PC-9 (cell line): ENCODE results near the gene RNF149. TPM values are rescaled to one million over a fixed set of nuclear protein-coding genes. Genes with fewer than 3 reads are reported as not detected.

Source experiments
- BruUV-seq: library from RNA; stranded (reverse); fragments of 400-500 nt; replicated peaks from 2 replicates; lab custom pipeline; 2021; lab: Mats Ljungman, UMichigan
- CTCF ChIA-PET: fragments of 300-600 bp; sonication (Branson Sonifier 250); formaldehyde crosslinking; loops from one replicate; lab custom pipeline; 2022; ENCODE audit warnings: antibody characterized with exemption; lab: Charles Lee
- POLR2A ChIA-PET: fragments of 300-600 bp; sonication (Branson Sonifier 250); formaldehyde crosslinking; loops from one replicate; lab custom pipeline; 2022; ENCODE audit warnings: antibody characterized with exemption; ENCODE audit not compliant: unreplicated experiment; lab: Charles Lee
- DNase-seq, 2 experiments: peaks; one replicate each; pipeline versions ENCODE4 v3.0.0 to v3.0.0-alpha.2; 2015 to 2022; ENCODE audit warnings: mixed read lengths in 1 of 2
- H2AFZ ChIP-seq: fragments of 200-600 bp; sonication (generic); 2 replicates; pipeline ENCODE4 v1.8.1; 2017; ENCODE audit warnings: antibody characterized with exemption
- H3F3A ChIP-seq: fragments of 200-600 bp; sonication (generic); 2 replicates; pipeline ENCODE4 v1.8.1; 2017; ENCODE audit warnings: antibody characterized with exemption, mild to moderate bottlenecking, low read depth; ENCODE audit not compliant: insufficient read depth
- H3K27ac ChIP-seq: fragments of 200-600 bp; sonication (generic); 2 replicates; pipeline ENCODE4 v1.6.1; 2016; ENCODE audit warnings: mixed run types
- H3K27me3 ChIP-seq: fragments of 200-600 bp; sonication (generic); 2 replicates; pipeline ENCODE4 v1.6.1; 2016; ENCODE audit warnings: low read depth, mixed run types; ENCODE audit not compliant: insufficient read depth
- H3K36me3 ChIP-seq: fragments of 200-600 bp; sonication (generic); 2 replicates; pipeline ENCODE4 v1.6.1; 2016; ENCODE audit warnings: low read depth, mixed run types
- H3K4me1 ChIP-seq: fragments of 200-600 bp; sonication (generic); replicated peaks from 2 replicates; pipeline ENCODE4 v1.6.1; 2016; ENCODE audit warnings: mixed run types; ENCODE audit not compliant: insufficient read depth
- H3K4me2 ChIP-seq: fragments of 200-600 bp; sonication (generic); 2 replicates; pipeline ENCODE4 v1.6.1; 2017; ENCODE audit warnings: mixed run types
- H3K4me3 ChIP-seq: fragments of 200-600 bp; sonication (generic); 2 replicates; pipeline ENCODE4 v1.6.1; 2016; ENCODE audit warnings: mixed run types
- H3K79me2 ChIP-seq: fragments of 200-600 bp; sonication (generic); 2 replicates; pipeline ENCODE4 v1.6.1; 2017; ENCODE audit warnings: low read depth, mixed run types
- H3K9me2 ChIP-seq: fragments of 200-600 bp; sonication (generic); 2 replicates; pipeline ENCODE4 v1.8.1; 2017; ENCODE audit warnings: mild to moderate bottlenecking; ENCODE audit not compliant: insufficient read depth
- H3K9me3 ChIP-seq: fragments of 200-600 bp; sonication (generic); 2 replicates; pipeline ENCODE4 v1.8.1; 2016; ENCODE audit warnings: low read depth; ENCODE audit not compliant: insufficient read depth
- H4K20me1 ChIP-seq: fragments of 200-600 bp; sonication (generic); 2 replicates; pipeline ENCODE4 v1.8.1; 2017; ENCODE audit not compliant: insufficient read depth
- EZH2 ChIP-seq: fragments of 200-600 bp; sonication (generic); IDR thresholded peaks from 2 replicates; pipeline ENCODE4 v1.8.0; 2017; ENCODE audit warnings: antibody characterized with exemption, low read depth
- intact Hi-C: fragments of 100-400 bp; cut with micrococcal nuclease; formaldehyde crosslinking; loops from one replicate; pipeline ENCODE4 v1.10.0; 2022; ENCODE audit not compliant: unreplicated experiment
- total RNA-seq: library from RNA; stranded (reverse); gene quantifications from 2 replicates; pipeline ENCODE4 v1.2.3, GENCODE V29; 2021
- TF ChIP-seq, protein P1 (sequence below): fragments of 200-600 bp; sonication (generic); conservative IDR thresholded peaks from 2 replicates; pipeline ENCODE4 v1.6.1; 2017; ENCODE audit warnings: mixed run types, antibody characterized with exemption, mild to moderate bottlenecking, moderate library complexity

RNF149 gene
- total RNA-seq, 1 experiment from 2014 or later = 58.6 TPM

DNA sequence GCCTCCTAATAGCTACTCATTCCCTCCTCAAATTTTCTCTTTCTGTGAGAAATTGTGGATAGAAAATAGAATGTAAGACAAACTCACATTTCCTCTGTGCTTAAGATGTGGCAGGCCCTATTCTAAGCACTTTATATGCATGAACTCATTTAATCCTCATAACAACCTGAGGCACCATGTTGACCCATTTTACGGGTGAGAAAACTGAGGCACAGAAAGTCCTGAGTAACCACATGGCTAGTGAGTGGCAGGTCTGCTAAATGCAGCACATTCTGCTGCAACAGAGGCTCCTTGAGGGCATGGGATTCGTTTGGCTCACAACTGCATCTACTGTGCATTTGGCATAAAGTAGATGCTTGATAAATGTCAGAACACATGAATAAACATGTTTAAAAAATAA, 22.7 kb upstream of the RNF149 start:
- BruUV-seq = no TSS peak
- POLR2A ChIA-PET = interaction anchor here (0.6 kb wide), 1 partner anchor 65 kb away, joined by 7 read pairs; no protein-coding TSS in a partner anchor
- Histone ChIP-seq H3K4me3 (no peak overlapping the region), H4K20me1 (no peaks in the 10 kb centered on the region), H3F3A (peaks cover 44% of the 10 kb centered on the region), H3K4me2 (no peak overlapping the region), H3K9me2 (no peaks in the 10 kb centered on the region), H3K27ac (no peak overlapping the region), H3K4me1 (peaks cover 49% of the 10 kb centered on the region), H3K9me3 (peaks cover 4% of the 10 kb centered on the region; the same call in 1 of the 2 replicates), H3K79me2 (no peaks in the 10 kb centered on the region), H3K36me3 (no peaks in the 10 kb centered on the region), H2AFZ (no peak overlapping the region), H3K27me3 (no peaks in the 10 kb centered on the region)
- TF ChIP-seq, protein P1, sequence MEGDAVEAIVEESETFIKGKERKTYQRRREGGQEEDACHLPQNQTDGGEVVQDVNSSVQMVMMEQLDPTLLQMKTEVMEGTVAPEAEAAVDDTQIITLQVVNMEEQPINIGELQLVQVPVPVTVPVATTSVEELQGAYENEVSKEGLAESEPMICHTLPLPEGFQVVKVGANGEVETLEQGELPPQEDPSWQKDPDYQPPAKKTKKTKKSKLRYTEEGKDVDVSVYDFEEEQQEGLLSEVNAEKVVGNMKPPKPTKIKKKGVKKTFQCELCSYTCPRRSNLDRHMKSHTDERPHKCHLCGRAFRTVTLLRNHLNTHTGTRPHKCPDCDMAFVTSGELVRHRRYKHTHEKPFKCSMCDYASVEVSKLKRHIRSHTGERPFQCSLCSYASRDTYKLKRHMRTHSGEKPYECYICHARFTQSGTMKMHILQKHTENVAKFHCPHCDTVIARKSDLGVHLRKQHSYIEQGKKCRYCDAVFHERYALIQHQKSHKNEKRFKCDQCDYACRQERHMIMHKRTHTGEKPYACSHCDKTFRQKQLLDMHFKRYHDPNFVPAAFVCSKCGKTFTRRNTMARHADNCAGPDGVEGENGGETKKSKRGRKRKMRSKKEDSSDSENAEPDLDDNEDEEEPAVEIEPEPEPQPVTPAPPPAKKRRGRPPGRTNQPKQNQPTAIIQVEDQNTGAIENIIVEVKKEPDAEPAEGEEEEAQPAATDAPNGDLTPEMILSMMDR = no peak
- no peak for TF ChIP-seq EZH2
- DNase-seq = no peak
- CTCF ChIA-PET = interaction anchor here (0.5 kb wide), 1 partner anchor 1972 kb away, joined by 4 read pairs; no protein-coding TSS in a partner anchor
- intact Hi-C loops = no loop called here

DNA sequence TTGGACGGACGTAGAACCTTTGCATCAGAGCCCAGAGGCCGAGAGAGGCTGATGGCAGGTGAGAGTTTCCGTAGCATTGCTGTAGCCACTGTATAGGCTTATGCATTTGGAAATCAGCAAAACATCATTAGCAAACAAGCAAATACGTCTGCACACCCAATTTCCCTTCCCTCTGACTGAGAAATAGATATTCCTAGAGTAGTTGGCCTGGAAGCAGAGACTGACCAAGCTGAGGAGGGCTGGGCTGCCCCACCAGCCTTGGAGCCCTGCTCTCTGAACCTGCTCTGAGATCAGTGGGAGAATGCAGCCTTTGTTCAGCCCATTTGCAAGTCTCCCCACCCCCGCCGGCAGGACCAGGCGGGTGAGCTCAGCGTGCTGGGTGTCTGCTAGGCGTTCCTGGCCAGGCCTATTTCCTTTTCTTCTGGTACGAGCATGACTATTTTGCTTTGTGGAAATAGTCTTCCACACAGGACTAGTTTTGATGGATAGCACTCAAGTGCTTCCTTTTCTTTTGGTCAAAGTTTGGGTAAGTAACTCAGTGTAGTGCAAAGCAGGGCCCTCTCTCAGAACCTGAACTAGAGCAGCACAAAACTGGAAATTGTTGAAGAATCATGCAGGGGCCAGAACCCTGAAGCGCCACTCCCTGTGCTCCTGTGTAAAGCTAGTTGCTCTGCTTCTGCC, 21.9 kb upstream of the RNF149 start:
- peaks cover 44% of the 10 kb centered on the region for H3F3A ChIP-seq
- peak overlapping the region; percentile 99 for H3K27ac ChIP-seq
- H4K20me1 ChIP-seq = no peaks in the 10 kb centered on the region
- TF ChIP-seq EZH2 = no peak
- TF ChIP-seq, protein P1 = no peak
- H2AFZ ChIP-seq = no peak overlapping the region
- ChIA-PET CTCF (interaction anchor here (0.5 to 0.9 kb wide), 3 partner anchors 12 to 1971 kb away, joined by 3 to 4 read pairs (median 3); no protein-coding TSS in a partner anchor), POLR2A (interaction anchor here (0.6 kb wide), 2 partner anchors 65 to 965 kb away, joined by 7 to 10 read pairs; no protein-coding TSS in a partner anchor)
- peaks cover 12% of the 10 kb centered on the region; the same call in 1 of the 2 replicates for H3K9me3 ChIP-seq
- H3K4me1 ChIP-seq = peaks cover 49% of the 10 kb centered on the region
- BruUV-seq = no TSS peak
- DNase-seq = peak in 1 of 2 experiments; percentile 33
- no peaks in the 10 kb centered on the region for H3K79me2 ChIP-seq
- H3K4me3 ChIP-seq = no peak overlapping the region
- H3K27me3 ChIP-seq = no peaks in the 10 kb centered on the region
- intact Hi-C loops = no loop called here
- H3K9me2 ChIP-seq = no peaks in the 10 kb centered on the region
- 0 out of 2 replicates have a peak, but pooled peaks cover 7% of the 10 kb centered on the region for H3K36me3 ChIP-seq
- H3K4me2 ChIP-seq = peak overlapping the region; percentile 95

DNA sequence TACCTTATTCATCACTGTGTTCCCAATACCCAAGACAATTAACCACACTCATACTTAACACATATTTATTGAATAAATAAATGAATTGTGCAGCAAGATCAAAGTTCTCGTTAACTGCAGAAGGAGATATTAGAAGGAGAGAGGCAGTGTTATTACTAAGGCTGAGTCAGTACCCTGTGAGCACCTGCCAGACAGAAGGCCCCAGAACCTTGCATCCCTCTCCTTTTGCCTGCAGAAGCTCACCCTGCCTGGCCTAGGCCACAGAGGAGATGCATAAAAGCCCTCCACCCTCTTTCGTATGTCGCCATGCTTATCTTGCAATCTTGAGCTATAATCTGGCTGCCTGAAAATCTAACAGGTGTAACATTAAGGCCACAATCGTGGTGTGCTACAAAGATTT, 20.5 kb upstream of the RNF149 start:
- no peak for TF ChIP-seq EZH2
- TF ChIP-seq, protein P1 = no peak
- intact Hi-C loops = loop anchor here (2.0 kb wide), 2 partner anchors 22 to 26 kb away; no protein-coding TSS in a partner anchor
- Histone ChIP-seq H2AFZ (no peak overlapping the region), H3K36me3 (0 out of 2 replicates have a peak, but pooled peaks cover 10% of the 10 kb centered on the region), H3K4me2 (peak overlapping the region; percentile 95), H3K79me2 (no peaks in the 10 kb centered on the region), H3K9me3 (peaks cover 15% of the 10 kb centered on the region; the same call in 1 of the 2 replicates), H3K27ac (peak overlapping the region; percentile 99), H3K4me3 (peak overlapping the region; percentile 54; the same call in 1 of the 2 replicates), H3K9me2 (no peaks in the 10 kb centered on the region), H4K20me1 (no peaks in the 10 kb centered on the region), H3K27me3 (no peaks in the 10 kb centered on the region), H3K4me1 (peaks cover 49% of the 10 kb centered on the region), H3F3A (peaks cover 44% of the 10 kb centered on the region)
- CTCF ChIA-PET = no interaction called here
- POLR2A ChIA-PET = interaction anchor here (1.0 kb wide), 1 partner anchor 20 kb away, joined by 3 read pairs; the partner anchor contains the start of gene RNF149
- BruUV-seq = no TSS peak
- DNase-seq = no peak
